Coronary artery (tissue), 2 donors: ENCODE data around the gene CCDC187.
A peak's percentile ranks its signal among the peaks of the same experiment; 100 is the strongest.

Experiments used
- DNase-seq: peaks from one replicate; pipeline ENCODE4 v3.0.0-alpha.2; 2017; ENCODE audit warnings: low spot score
- H3K27ac ChIP-seq, 2 donors: fragments of 200-600 bp; sonication (generic); one replicate each; pipeline ENCODE4 v1.5.1; 2016 to 2019
- H3K4me3 ChIP-seq: fragments of 200-600 bp; sonication (generic); 2 replicates; pipeline ENCODE4 v1.5.1; 2016; ENCODE audit warnings: mild to moderate bottlenecking, moderate library complexity
- CTCF ChIP-seq: fragments of 200-600 bp; sonication (generic); IDR thresholded peaks from one replicate; pipeline ENCODE4 v1.5.1; 2019; ENCODE audit warnings: antibody characterized with exemption

CCDC187 gene

DNA sequence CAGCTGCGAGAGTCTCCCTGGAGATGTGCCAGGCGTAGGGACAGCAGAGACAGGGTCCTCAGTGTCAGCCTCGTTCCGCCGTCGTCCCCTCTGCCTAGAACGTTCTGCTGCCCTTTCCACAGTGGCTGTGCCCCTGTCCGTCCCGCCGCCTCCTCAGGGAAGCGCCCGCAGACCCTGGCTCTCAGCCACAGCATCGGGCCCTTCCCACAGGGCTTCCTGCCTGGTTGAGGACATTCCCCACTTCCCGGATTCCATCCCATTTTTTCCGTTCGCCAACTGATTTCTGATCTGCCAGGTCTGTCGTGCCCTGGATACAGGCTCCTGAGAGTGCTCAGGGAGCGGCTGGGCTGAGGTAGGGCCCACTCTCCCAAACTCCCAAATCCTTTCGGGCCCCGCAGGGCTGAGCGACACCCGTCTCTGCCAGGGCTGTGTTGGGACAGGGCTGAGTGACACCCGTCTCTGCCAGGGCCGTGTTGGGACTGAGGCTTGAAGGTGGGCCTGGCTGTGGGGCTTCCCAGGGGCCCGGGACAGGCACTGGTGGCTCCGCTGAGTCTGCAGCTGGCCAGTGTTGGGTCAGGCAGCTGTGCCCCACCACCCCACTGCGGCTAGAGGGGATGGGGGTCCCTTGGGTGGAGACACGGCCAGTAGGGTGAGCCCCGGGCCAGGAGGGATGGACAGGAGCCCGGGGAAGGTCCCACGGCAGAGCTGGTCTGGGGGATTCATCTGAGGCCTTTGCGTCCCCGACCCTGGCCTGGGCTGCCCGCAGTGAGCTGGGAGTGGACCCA, 43.8 kb upstream of the CCDC187 start:
- DNase-seq: no peak

GRCh38 chr9:136346927-136347465, 43.1 kb upstream of the CCDC187 start:
- TF ChIP-seq CTCF: no peak
- H3K27ac ChIP-seq: peak overlapping the region in 1 of 2 donors; percentile 90
- DNase-seq: no peak
- H3K4me3 ChIP-seq: peak overlapping the region; percentile 30

More for the DNA sequence above, 43.8 kb upstream of the CCDC187 start:
- TF ChIP-seq CTCF: no peak
- Histone ChIP-seq H3K4me3 (peak overlapping the region; percentile 30), H3K27ac (peak overlapping the region in 1 of 2 donors; percentile 90)

DNA sequence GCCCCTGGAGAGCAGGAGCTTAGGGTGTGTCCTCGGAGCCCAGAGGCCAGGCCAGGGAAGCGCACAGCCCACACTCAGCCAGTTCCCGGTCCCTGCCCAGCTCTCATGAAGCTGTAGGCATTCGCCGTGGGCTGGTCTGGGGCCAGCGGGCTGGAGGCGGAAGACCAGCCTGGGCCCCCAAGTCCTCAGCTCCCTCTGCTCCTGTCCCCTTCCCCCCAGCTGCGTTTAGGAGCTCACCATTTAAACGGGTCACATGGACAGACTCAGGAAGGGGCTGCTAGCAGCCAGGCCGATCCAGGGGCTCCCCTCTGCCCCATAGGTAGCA, 42.2 kb upstream of the CCDC187 start:
- TF ChIP-seq CTCF: no peak
- Histone ChIP-seq H3K4me3 (peak overlapping the region; percentile 67), H3K27ac (peak overlapping the region; percentile 15 to 90)
- no peak for DNase-seq

GRCh38 chr9:136345281-136346156, 41.6 kb upstream of the CCDC187 start:
- DNase-seq: peak; percentile 88

DNA sequence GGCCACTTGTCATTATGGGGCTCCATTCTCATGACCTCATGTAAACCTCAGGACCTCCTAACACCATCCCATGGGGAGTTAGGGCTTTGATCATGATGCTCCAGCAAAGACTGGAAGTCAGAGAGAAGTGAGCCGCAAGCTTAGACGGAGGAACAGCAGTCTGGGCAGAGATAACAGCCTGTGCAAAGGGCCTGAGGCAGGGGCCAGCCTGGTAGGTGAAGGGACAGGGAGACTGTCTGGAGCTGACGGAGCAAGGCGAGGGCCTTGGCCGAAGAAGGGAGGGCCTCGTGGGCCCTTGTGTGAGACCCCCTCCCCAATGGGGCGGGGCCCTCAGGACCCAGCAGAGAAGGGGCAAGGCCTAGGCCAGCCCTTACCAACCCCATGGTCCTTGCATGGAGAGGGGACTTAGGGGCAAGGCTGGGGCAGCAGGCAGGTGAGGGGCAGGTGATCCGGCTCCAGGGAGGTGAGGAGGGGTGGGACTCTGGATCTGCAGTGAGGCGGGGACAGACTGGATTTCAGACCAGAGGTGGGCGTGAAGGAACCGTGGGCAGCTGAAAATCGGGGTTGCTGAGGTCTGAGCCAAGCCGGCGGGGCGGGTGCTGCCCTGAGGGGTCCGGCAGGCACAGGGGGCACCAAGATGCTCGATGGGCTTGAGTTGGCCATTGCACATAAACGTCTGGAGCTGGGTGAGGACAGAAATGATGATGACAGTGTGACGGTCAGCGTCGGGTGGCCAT, 40.8 kb upstream of the CCDC187 start:
- Histone ChIP-seq H3K27ac (peak overlapping the region; percentile 11 to 90), H3K4me3 (peak overlapping the region; percentile 67)
- no peak for TF ChIP-seq CTCF
- no peak for DNase-seq

More at GRCh38 chr9:136345281-136346156, 41.6 kb upstream of the CCDC187 start:
- no peak for TF ChIP-seq CTCF
- peak overlapping the region; percentile 67 for H3K4me3 ChIP-seq
- H3K27ac ChIP-seq: peak overlapping the region; percentile 15 to 90

GRCh38 chr9:136343884-136344269, 40.0 kb upstream of the CCDC187 start:
- H3K4me3 ChIP-seq: no peak overlapping the region
- TF ChIP-seq CTCF: no peak
- H3K27ac ChIP-seq: peak overlapping the region in 1 of 2 donors; percentile 76
- DNase-seq: no peak
